Caco-2 (cell line): ENCODE data around the gene MLYCD. TPM values are rescaled to one million over a fixed set of nuclear protein-coding genes. Genes with fewer than 3 reads are reported as not detected.

Source experiments
- BruUV-seq: library from RNA; stranded (reverse); fragments of 400-500 nt; replicated peaks from 2 replicates; lab custom pipeline; 2021; lab: Mats Ljungman, UMichigan
- CTCF ChIA-PET: fragments of 300-600 bp; sonication (Branson Sonifier 250); formaldehyde crosslinking; loops from one replicate; lab custom pipeline; 2022; ENCODE audit warnings: antibody characterized with exemption; lab: Charles Lee
- POLR2A ChIA-PET: fragments of 300-600 bp; sonication (Branson Sonifier 250); formaldehyde crosslinking; loops from one replicate; lab custom pipeline; 2022; ENCODE audit warnings: antibody characterized with exemption; lab: Charles Lee
- DNase-seq, 2 experiments: peaks; one replicate each; pipeline versions ENCODE4 v3.0.0 to v3.0.0-alpha.2; 2020 to 2022
- H3K27me3 ChIP-seq: replicated peaks from 2 replicates; pipeline ENCODE4 v1.6.0; 2011; ENCODE audit warnings: low read length; ENCODE audit not compliant: control insufficient read depth, insufficient read depth
- H3K36me3 ChIP-seq: 2 replicates; pipeline ENCODE4 v1.5.1; 2011; ENCODE audit warnings: low read length; ENCODE audit not compliant: control insufficient read depth, insufficient read depth
- H3K4me1 ChIP-seq: fragments of 250-450 bp; sonication (Bioruptor Pico); 2 replicates; pipeline ENCODE4 v1.5.1; 2020; ENCODE audit warnings: mild to moderate bottlenecking
- H3K4me3 ChIP-seq: 2 replicates; pipeline ENCODE4 v1.5.1; 2011; ENCODE audit warnings: low read depth, mild to moderate bottlenecking, control low read depth, low read length
- H3K9me3 ChIP-seq: fragments of 250-450 bp; sonication (Bioruptor Pico); 2 replicates; pipeline ENCODE4 v1.5.1; 2020; ENCODE audit warnings: mild to moderate bottlenecking, moderate library complexity
- H3K27ac Mint-ChIP-seq: one replicate; pipeline ENCODE4 v1.8.0; 2022; ENCODE audit warnings: mixed read lengths; ENCODE audit not compliant: unreplicated experiment
- H3K27me3 Mint-ChIP-seq: one replicate; pipeline ENCODE4 v1.8.0; 2022; ENCODE audit warnings: mixed read lengths; ENCODE audit not compliant: insufficient read depth, unreplicated experiment
- H3K36me3 Mint-ChIP-seq: one replicate; pipeline ENCODE4 v1.8.0; 2022; ENCODE audit warnings: mild to moderate bottlenecking, mixed read lengths; ENCODE audit not compliant: insufficient read depth, unreplicated experiment
- H3K4me1 Mint-ChIP-seq: one replicate; pipeline ENCODE4 v1.8.0; 2022; ENCODE audit warnings: low read depth, mixed read lengths; ENCODE audit not compliant: unreplicated experiment
- H3K4me3 Mint-ChIP-seq: one replicate; pipeline ENCODE4 v1.8.0; 2022; ENCODE audit warnings: mild to moderate bottlenecking, moderate library complexity, mixed read lengths; ENCODE audit not compliant: unreplicated experiment
- H3K9me3 Mint-ChIP-seq: one replicate; pipeline ENCODE4 v1.8.0; 2022; ENCODE audit warnings: mixed read lengths; ENCODE audit not compliant: unreplicated experiment
- CTCF ChIP-seq, 2 experiments: fragments of 200-600 bp in 1 of 2; IDR thresholded peaks; 1 replicate in 1 of 2; 2 replicates in 1 of 2; pipeline versions ENCODE4 v1.5.1 to v1.8.0; 2011 to 2022; ENCODE audit warnings: antibody characterized with exemption in 1 of 2, control low read depth in 1 of 2, inconsistent platforms in 1 of 2, low read depth in 1 of 2, low read length in 1 of 2, mild to moderate bottlenecking in 1 of 2, moderate library complexity in 1 of 2; ENCODE audit not compliant: insufficient read depth in 1 of 2, severe bottlenecking in 1 of 2, unreplicated experiment in 1 of 2
- intact Hi-C: fragments of 100-400 bp; cut with micrococcal nuclease; formaldehyde crosslinking; loops from one replicate; pipeline ENCODE4 v1.10.0; 2022; ENCODE audit not compliant: unreplicated experiment
- total RNA-seq: library from RNA; stranded (reverse); gene quantifications from 2 replicates; pipeline ENCODE4 v1.2.3, GENCODE V29; 2022

The MLYCD gene
- total RNA-seq, 1 experiment from 2014 or later = 8.7 TPM

GRCh38 chr16:83932304-83932703 lies 33.4 kb downstream of the MLYCD start:
- intact Hi-C loops = no loop called here
- Mint-ChIP-seq H3K4me3 (no peak overlapping the region), H3K9me3 (no peaks in the 10 kb centered on the region), H3K4me1 (peaks cover 16% of the 10 kb centered on the region), H3K27me3 (no peaks in the 10 kb centered on the region), H3K36me3 (peaks cover 30% of the 10 kb centered on the region), H3K27ac (no peak overlapping the region)
- no peak for TF ChIP-seq CTCF (IDR thresholded peaks at IDR 0.05; ENCODE audit: insufficient read depth in 1 of 2, low read depth in 1 of 2, low read length in 1 of 2, severe bottlenecking in 1 of 2, unreplicated experiment in 1 of 2)
- H3K36me3 ChIP-seq = no peaks in the 10 kb centered on the region
- no peaks in the 10 kb centered on the region for H3K9me3 ChIP-seq
- peaks cover 29% of the 10 kb centered on the region for H3K4me1 ChIP-seq
- CTCF ChIA-PET = interaction anchor here (1.2 kb wide), 1 partner anchor 44 kb away, joined by 3 read pairs; no protein-coding TSS in a partner anchor
- no peaks in the 10 kb centered on the region for H3K27me3 ChIP-seq
- POLR2A ChIA-PET = no interaction called here
- no peak for DNase-seq
- no peak overlapping the region for H3K4me3 ChIP-seq
- no TSS peak for BruUV-seq

- TF ChIP-seq CTCF (IDR thresholded peaks at IDR 0.05; ENCODE audit: insufficient read depth in 1 of 2, low read depth in 1 of 2, low read length in 1 of 2, severe bottlenecking in 1 of 2, unreplicated experiment in 1 of 2) = no peak
- no peaks in the 10 kb centered on the region for H3K9me3 ChIP-seq
- no peak overlapping the region for H3K27ac Mint-ChIP-seq
- BruUV-seq = no TSS peak
- no peaks in the 10 kb centered on the region for H3K36me3 ChIP-seq
- ChIA-PET CTCF (no interaction called here), POLR2A (no interaction called here)
- H3K4me3 Mint-ChIP-seq = no peak overlapping the region
- no peaks in the 10 kb centered on the region for H3K27me3 Mint-ChIP-seq
- H3K9me3 Mint-ChIP-seq = no peaks in the 10 kb centered on the region
- intact Hi-C loops = no loop called here
- no peak for DNase-seq
- H3K36me3 Mint-ChIP-seq = peaks cover 30% of the 10 kb centered on the region
- H3K4me1 Mint-ChIP-seq = peaks cover 8% of the 10 kb centered on the region
- H3K27me3 ChIP-seq = no peaks in the 10 kb centered on the region
- H3K4me3 ChIP-seq = no peak overlapping the region
- peaks cover 21% of the 10 kb centered on the region for H3K4me1 ChIP-seq
Measured at GRCh38 chr16:83932955-83933673, 34.2 kb downstream of the MLYCD start.

- TF ChIP-seq CTCF (IDR thresholded peaks at IDR 0.05; ENCODE audit: insufficient read depth in 1 of 2, low read depth in 1 of 2, low read length in 1 of 2, severe bottlenecking in 1 of 2, unreplicated experiment in 1 of 2) = no peak
- H3K27ac Mint-ChIP-seq = no peak overlapping the region
- H3K27me3 ChIP-seq = no peaks in the 10 kb centered on the region
- peaks cover 11% of the 10 kb centered on the region for H3K4me1 ChIP-seq
- no TSS peak for BruUV-seq
- no peak overlapping the region for H3K4me3 Mint-ChIP-seq
- CTCF ChIA-PET = no interaction called here
- H3K27me3 Mint-ChIP-seq = no peaks in the 10 kb centered on the region
- no peak for DNase-seq
- H3K9me3 ChIP-seq = no peaks in the 10 kb centered on the region
- no peaks in the 10 kb centered on the region for H3K9me3 Mint-ChIP-seq
- POLR2A ChIA-PET = interaction anchor here (0.6 kb wide), 1 partner anchor 138 kb away, joined by 3 read pairs; no protein-coding TSS in a partner anchor
- H3K4me1 Mint-ChIP-seq = peaks cover 8% of the 10 kb centered on the region
- intact Hi-C loops = no loop called here
- H3K36me3 ChIP-seq = no peaks in the 10 kb centered on the region
- H3K4me3 ChIP-seq = no peak overlapping the region
- peaks cover 30% of the 10 kb centered on the region for H3K36me3 Mint-ChIP-seq
Measured at GRCh38 chr16:83933885-83934683, 35.2 kb downstream of the MLYCD start.
